Activated CD4-positive, alpha-beta T cell treated with anti-CD3 and anti-CD28 coated beads for 48 hours (primary cell): ENCODE results near the gene CCDC121.

Experiments
- DNase-seq: peaks from one replicate; pipeline ENCODE4 v3.0.0-alpha.2; 2020

Gene CCDC121

GRCh38 chr2:27628767-27629709 is at the start of gene CCDC121, which contains the start of gene GPN1:
CCDC121 (minus strand) TSS chr2:27629012; CDS start chr2:27627799, 1,213 bp downstream.
GPN1 (plus strand) TSS chr2:27629050; CDS start chr2:27629059, 9 bp downstream.
- peak; percentile 97 for DNase-seq

- no peak for DNase-seq
These were observed 44.1 kb upstream of the CCDC121 start for GRCh38 chr2:27672723-27673486.

- no peak for DNase-seq
These were observed 42.4 kb upstream of the CCDC121 start for GRCh38 chr2:27671235-27671634.

- DNase-seq: no peak
These were observed 38.6 kb upstream of the CCDC121 start for GRCh38 chr2:27667446-27667845.

GRCh38 chr2:27664622-27665363 is 36.0 kb upstream of the CCDC121 start:
- no peak for DNase-seq

GRCh38 chr2:27664154-27664574 is 35.4 kb upstream of the CCDC121 start:
- DNase-seq: no peak

- DNase-seq: peak; percentile 78
These were observed 34.7 kb upstream of the CCDC121 start, which contains the start of the genes SLC4A1AP and SUPT7L for GRCh38 chr2:27663285-27664153. SLC4A1AP (plus strand) TSS chr2:27663889; CDS start chr2:27663915, 26 bp downstream. SUPT7L (minus strand) TSS chr2:27663614; CDS start chr2:27662192, 1,422 bp downstream.

GRCh38 chr2:27661371-27661770 is 32.6 kb upstream of the CCDC121 start:
- no peak for DNase-seq

GRCh38 chr2:27655155-27655951 is 26.5 kb upstream of the CCDC121 start:
- DNase-seq: no peak

- DNase-seq: no peak
These were observed 24.6 kb upstream of the CCDC121 start for GRCh38 chr2:27653397-27653796.

GRCh38 chr2:27652790-27653189 is 24.0 kb upstream of the CCDC121 start:
- DNase-seq: no peak

GRCh38 chr2:27652341-27652740 is 23.5 kb upstream of the CCDC121 start:
- no peak for DNase-seq

- no peak for DNase-seq
These were observed 22.2 kb upstream of the CCDC121 start for GRCh38 chr2:27651056-27651455.

GRCh38 chr2:27647737-27648136 is 18.9 kb upstream of the CCDC121 start:
- DNase-seq: no peak

- DNase-seq: no peak
These were observed 18.5 kb upstream of the CCDC121 start for GRCh38 chr2:27647289-27647688.

GRCh38 chr2:27645197-27645596 is 16.4 kb upstream of the CCDC121 start:
- DNase-seq: no peak

- DNase-seq: no peak
These were observed 12.0 kb upstream of the CCDC121 start for GRCh38 chr2:27640722-27641245.

- DNase-seq: peak; percentile 39
These were observed 9.9 kb upstream of the CCDC121 start for GRCh38 chr2:27638709-27639108.

GRCh38 chr2:27638037-27638637 is 9.3 kb upstream of the CCDC121 start:
- no peak for DNase-seq

- peak; percentile 27 for DNase-seq
These were observed 8.0 kb upstream of the CCDC121 start for GRCh38 chr2:27636766-27637165.
